NCI-H2171 treated with DMSO at 0.1 percent for 48 hours (cell line): Measurements from ENCODE around the gene CDIP1.
A peak's percentile ranks its signal among the peaks of the same experiment; 100 is the strongest.

Source experiments
- DNase-seq: peaks from one replicate; lab custom pipeline; 2025; lab: John Stamatoyannopoulos, UW

The CDIP1 gene

GRCh38 chr16:4488499-4488967 is 50.0 kb downstream of the CDIP1 start:
- no peak for DNase-seq

GRCh38 chr16:4487955-4488498 is 50.5 kb downstream of the CDIP1 start:
- DNase-seq = no peak

- DNase-seq = no peak
These were observed 52.3 kb downstream of the CDIP1 start for GRCh38 chr16:4486126-4486893.

GRCh38 chr16:4481963-4482362 is 56.6 kb downstream of the CDIP1 start:
- no peak for DNase-seq

GRCh38 chr16:4481526-4481925 is 57.0 kb downstream of the CDIP1 start:
- DNase-seq = peak; percentile 56

GRCh38 chr16:4477966-4478365 is 60.6 kb downstream of the CDIP1 start:
- DNase-seq = no peak

GRCh38 chr16:4475880-4476788 is 62.4 kb downstream of the CDIP1 start, which contains the start of gene HMOX2:
Gene HMOX2 (plus strand): TSS chr16:4476398. CDS start chr16:4505525, 29,127 bp downstream.
- DNase-seq = peak; percentile 89

- peak; percentile 81 for DNase-seq
These were observed 64.2 kb downstream of the CDIP1 start, which contains the start of gene NMRAL1 for GRCh38 chr16:4474192-4474961. Gene NMRAL1 (minus strand): TSS chr16:4474625. CDS start chr16:4474132, 493 bp downstream.

GRCh38 chr16:4472880-4473279 is 65.7 kb downstream of the CDIP1 start:
- DNase-seq = no peak

- no peak for DNase-seq
These were observed 66.7 kb downstream of the CDIP1 start for GRCh38 chr16:4471869-4472268.

GRCh38 chr16:4468972-4469371 is 69.6 kb downstream of the CDIP1 start:
- DNase-seq = no peak

- DNase-seq = no peak
These were observed 70.7 kb downstream of the CDIP1 start for GRCh38 chr16:4467916-4468315.

GRCh38 chr16:4465977-4466779 is 72.4 kb downstream of the CDIP1 start:
- DNase-seq = no peak

- no peak for DNase-seq
These were observed 74.9 kb downstream of the CDIP1 start for GRCh38 chr16:4463522-4464163.

GRCh38 chr16:4461250-4462085 is 77.1 kb downstream of the CDIP1 start:
- no peak for DNase-seq

GRCh38 chr16:4460936-4461249 is 77.7 kb downstream of the CDIP1 start:
- DNase-seq = no peak
